K562 (cell line): ENCODE results near the gene SYNE1. TPM values are rescaled to one million over a fixed set of nuclear protein-coding genes. Genes with fewer than 3 reads are reported as not detected.
"Not testable (repeated sequence)": the region's sequence is repeated elsewhere in the genome, so short reads cannot be mapped to it uniquely, and the experiment has no call there.

Source experiments
- ATAC-seq: fragments of 200-7000 bp; cut with Tn5 transposase; 3 replicates; pipeline ENCODE4 v1.9.1; 2020; ENCODE audit warnings: moderate library complexity
- BruUV-seq: library from RNA; stranded (reverse); fragments of 400-500 nt; replicated peaks from 2 replicates; lab custom pipeline; 2021; lab: Mats Ljungman, UMichigan
- CTCF ChIA-PET: fragments of 300-600 bp; formaldehyde crosslinking; extraction: SDS; loops from one replicate; lab custom pipeline; 2021; ENCODE audit warnings: low intra/inter-chr PET ratio; lab: Yijun Ruan, JAX
- POLR2A ChIA-PET: fragments of 300-600, 350-650 bp; sonication (Branson Sonifier 250); formaldehyde crosslinking; extraction: SDS; loops from one replicate; lab custom pipeline; 2021; ENCODE audit warnings: antibody characterized with exemption, inconsistent platforms; lab: Yijun Ruan, JAX
- DNase-seq, 4 experiments: peaks; one replicate each; pipeline versions ENCODE4 v3.0.0 to v3.0.0-alpha.2; 2011 to 2018; ENCODE audit warnings: low spot score in 3 of 4, mixed read lengths in 3 of 4; ENCODE audit errors: extremely low read depth in 1 of 4
- FAIRE-seq: peaks from 2 replicates; lab custom pipeline; 2011; peaks lifted over from hg19 to GRCh38; lab: Jason Lieb, UNC
- H2AFZ ChIP-seq: 2 replicates; pipeline ENCODE4 v1.6.0; 2011; ENCODE audit warnings: low read depth, low read length, control low read depth, inconsistent platforms
- H3K27ac ChIP-seq: fragments of 200-600 bp; 3 replicates; pipeline ENCODE4 v1.8.0; 2011; ENCODE audit warnings: low read depth, mild to moderate bottlenecking, control low read depth, inconsistent platforms, low read length, moderate library complexity, mixed read lengths; ENCODE audit errors: extremely low read depth
- H3K27me3 ChIP-seq, 2 experiments: fragments of 300-600 bp in 1 of 2; 2 replicates in 1 of 2; 3 replicates in 1 of 2; pipeline versions ENCODE4 v1.6.0 to v1.8.0; 2011; ENCODE audit warnings: inconsistent platforms in 2 of 2, low read length in 2 of 2, mild to moderate bottlenecking in 1 of 2, mixed read lengths in 1 of 2, moderate library complexity in 1 of 2; ENCODE audit not compliant: control insufficient read depth in 2 of 2, insufficient read depth in 2 of 2
- H3K36me3 ChIP-seq: fragments of 300-600 bp; 3 replicates; pipeline ENCODE4 v1.8.0; 2011; ENCODE audit warnings: mild to moderate bottlenecking, low read length, inconsistent platforms; ENCODE audit not compliant: control insufficient read depth, insufficient read depth
- H3K4me1 ChIP-seq, 2 experiments: fragments of 200-600 bp in 1 of 2; replicated peaks in 1 of 2; 2 replicates in 1 of 2; 3 replicates in 1 of 2; pipeline versions ENCODE4 v1.5.1 to v1.8.0; 2011; ENCODE audit warnings: inconsistent platforms in 2 of 2, low read length in 2 of 2, mild to moderate bottlenecking in 1 of 2, mixed read lengths in 1 of 2, moderate library complexity in 1 of 2; ENCODE audit not compliant: control insufficient read depth in 2 of 2, insufficient read depth in 2 of 2
- H3K4me2 ChIP-seq: 2 replicates; pipeline ENCODE4 v1.6.1; 2011; ENCODE audit warnings: low read length, control low read depth, inconsistent platforms, mixed read lengths; ENCODE audit not compliant: insufficient read depth
- H3K4me3 ChIP-seq: fragments of 200-600 bp; sonication (generic), shearing (Covaris generic); 2 replicates; pipeline ENCODE4 v1.5.1; 2016; ENCODE audit warnings: control low read depth, inconsistent platforms
- H3K79me2 ChIP-seq: fragments of 200-600 bp; 3 replicates; pipeline ENCODE4 v1.8.0; 2011; ENCODE audit warnings: low read length, inconsistent platforms; ENCODE audit not compliant: control insufficient read depth, insufficient read depth
- H3K9ac ChIP-seq, 2 experiments: 2 replicates each; pipeline versions ENCODE4 v1.6.0 to v1.6.1; 2011; ENCODE audit warnings: low read depth in 2 of 2, low read length in 2 of 2, control low read depth in 1 of 2, inconsistent platforms in 1 of 2, mild to moderate bottlenecking in 1 of 2, mixed read lengths in 1 of 2; ENCODE audit not compliant: insufficient read depth in 1 of 2
- H3K9me1 ChIP-seq: one replicate; pipeline ENCODE4 v1.6.0; 2011; ENCODE audit warnings: inconsistent platforms, mild to moderate bottlenecking, low read length, moderate library complexity; ENCODE audit not compliant: control insufficient read depth, insufficient read depth
- H3K9me3 ChIP-seq: replicated peaks from 2 replicates; pipeline ENCODE4 v1.5.1; 2011; ENCODE audit warnings: low read depth, low read length, inconsistent platforms; ENCODE audit not compliant: control insufficient read depth, insufficient read depth
- H4K20me1 ChIP-seq: replicated peaks from 2 replicates; pipeline ENCODE4 v1.6.1; 2011; ENCODE audit warnings: low read length, inconsistent platforms, mixed read lengths; ENCODE audit not compliant: control insufficient read depth, insufficient read depth
- WGBS: fragments of 100-300 bp; shearing (Covaris generic); methylation state at CpG from one replicate; pipeline ENCODE4 v1.1.6; 2016; ENCODE audit warnings: low coverage, mixed read lengths; ENCODE audit not compliant: insufficient coverage; ENCODE audit errors: missing lambda C conversion rate; 5-methylcytosine and 5-hydroxymethylcytosine counted together
- in situ Hi-C: fragments of 300-500 bp; cut with MboI; formaldehyde crosslinking; loops from 4 replicates; pipeline ENCODE4 v1.15.0; 2018; ENCODE audit warnings: inconsistent platforms, mixed read lengths
- intact Hi-C: fragments of 100-400 bp; cut with micrococcal nuclease; formaldehyde crosslinking; loops from 2 replicates; pipeline ENCODE4 v1.14.2; 2022
- polyA plus RNA-seq, 8 experiments: library from polyadenylated mRNA; depleted of rRNA in 4 of 8; stranded (reverse) in 5 of 8; unstranded in 3 of 8; fragments of >200 nt; fragmentation: Nextera tagmentation in 2 of 8; fragmentation: Illumina TruSeq in 1 of 8; extraction: Ambion mirVana in 2 of 8; extraction: Trizol in 1 of 8; gene quantifications; 2 replicates each; pipeline versions ENCODE4 v1.2.1 to v1.2.3, GENCODE V29; 2011 to 2014; ENCODE audit warnings: inconsistent platforms in 1 of 8, missing spikeins in 1 of 8
- total RNA-seq, 7 experiments: library from RNA; depleted of rRNA in 6 of 7; stranded (reverse); fragments of >200 nt in 6 of 7; fragmentation: Illumina TruSeq in 2 of 7; extraction: Trizol in 2 of 7; gene quantifications; 2 replicates each; pipeline versions ENCODE4 v1.2.1 to v1.2.3, GENCODE V29; 2011 to 2021; ENCODE audit warnings: low replicate concordance in 1 of 7

Gene SYNE1
- total and polyA plus RNA-seq, 9 of the 15 experiments (the other 6 are each of a cell fraction or from before 2014, with no cell fraction given) = under 0.01 to 0.42 (median 0.08) TPM; not detected in 1

- H2AFZ ChIP-seq, H3K79me2 ChIP-seq, FAIRE-seq, BruUV-seq, H3K36me3 ChIP-seq, H3K9me1 ChIP-seq, H3K4me2 ChIP-seq, H3K4me1 ChIP-seq, in situ Hi-C loops, CTCF ChIA-PET, ATAC-seq, H3K9ac ChIP-seq, H3K27ac ChIP-seq, H3K9me3 ChIP-seq, H3K27me3 ChIP-seq, intact Hi-C loops, H4K20me1 ChIP-seq, H3K4me3 ChIP-seq, POLR2A ChIA-PET, DNase-seq: not testable (repeated sequence)
- WGBS = under 1% methylated on average over 6 of the region's 6 CpGs
Observed at GRCh38 chr6:152495456-152495855, 141.7 kb downstream of the SYNE1 start.

GRCh38 chr6:152492281-152492680, 144.9 kb downstream of the SYNE1 start:
- CTCF ChIA-PET, H3K9me1 ChIP-seq, ATAC-seq, H3K9me3 ChIP-seq, H4K20me1 ChIP-seq, H3K27ac ChIP-seq, H3K79me2 ChIP-seq, DNase-seq, FAIRE-seq, H3K9ac ChIP-seq, H3K4me1 ChIP-seq, H3K4me3 ChIP-seq, in situ Hi-C loops, POLR2A ChIA-PET, BruUV-seq, H3K4me2 ChIP-seq, intact Hi-C loops, H3K36me3 ChIP-seq, H2AFZ ChIP-seq, H3K27me3 ChIP-seq: not testable (repeated sequence)
- WGBS = 0% methylated on average over 3 of the region's 3 CpGs

- 0% methylated on average over 2 of the region's 2 CpGs for WGBS
- H3K27ac ChIP-seq, H3K79me2 ChIP-seq, H3K4me1 ChIP-seq, BruUV-seq, FAIRE-seq, H3K4me2 ChIP-seq, H3K9me3 ChIP-seq, H3K9ac ChIP-seq, H3K9me1 ChIP-seq, H4K20me1 ChIP-seq, H3K36me3 ChIP-seq, POLR2A ChIA-PET, ATAC-seq, H3K27me3 ChIP-seq, DNase-seq, H2AFZ ChIP-seq, intact Hi-C loops, CTCF ChIA-PET, H3K4me3 ChIP-seq, in situ Hi-C loops: not testable (repeated sequence)
Observed at GRCh38 chr6:152491501-152491900, 145.7 kb downstream of the SYNE1 start.

GRCh38 chr6:152490971-152491378, 146.2 kb downstream of the SYNE1 start:
- H3K27me3 ChIP-seq, CTCF ChIA-PET, POLR2A ChIA-PET, BruUV-seq, H3K36me3 ChIP-seq, H3K9me3 ChIP-seq, H3K4me2 ChIP-seq, H3K27ac ChIP-seq, intact Hi-C loops, ATAC-seq, H3K79me2 ChIP-seq, H3K4me1 ChIP-seq, FAIRE-seq, H3K4me3 ChIP-seq, H4K20me1 ChIP-seq, H3K9ac ChIP-seq, H2AFZ ChIP-seq, H3K9me1 ChIP-seq, in situ Hi-C loops, DNase-seq: not testable (repeated sequence)
- WGBS = 2% methylated on average over 5 of the region's 5 CpGs
